GM21515 (cell line): ENCODE results near the gene C14orf132.
"Not testable (repeated sequence)": the region's sequence is repeated elsewhere in the genome, so short reads cannot be mapped to it uniquely, and the experiment has no call there.

ENCODE experiments used
- ATAC-seq: cut with Tn5 transposase; IDR thresholded peaks from one replicate; pipeline ENCODE4 v1.9.1; 2021; ENCODE audit not compliant: unreplicated experiment

The C14orf132 gene

DNA sequence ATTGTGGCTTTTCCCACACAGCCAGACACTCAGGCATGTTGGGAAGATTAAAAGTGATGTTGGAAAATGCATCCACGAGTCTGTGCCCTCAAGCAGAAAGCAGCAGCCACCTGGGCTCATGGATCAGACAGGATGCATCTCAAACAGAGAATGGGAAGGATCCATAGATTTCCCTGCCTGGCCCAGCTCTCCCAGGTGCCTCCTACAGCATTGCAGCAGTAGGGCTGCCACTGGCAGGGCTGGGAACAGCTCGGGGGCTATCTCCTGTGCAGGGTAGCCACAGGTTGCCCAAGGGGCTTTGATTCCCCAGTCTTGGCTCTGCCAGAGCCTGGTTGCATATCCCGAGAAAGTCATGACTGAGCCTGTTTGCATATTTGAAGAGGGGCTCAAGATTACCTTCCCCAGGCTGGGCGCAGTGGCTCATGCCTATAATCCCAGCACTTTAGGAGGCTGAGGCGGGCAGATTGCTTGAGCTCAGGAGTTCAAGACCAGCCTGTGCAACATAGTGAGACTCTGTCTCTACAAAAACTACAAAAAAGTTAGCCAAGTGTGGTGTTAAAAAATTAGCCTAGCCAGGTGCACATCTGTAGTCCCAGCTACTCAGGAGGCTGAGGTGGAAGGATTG is 19.5 kb downstream of the C14orf132 start:
- no peak for ATAC-seq

- no peak for ATAC-seq
Observed at GRCh38 chr14:96059519-96060135, 20.5 kb downstream of the C14orf132 start.

DNA sequence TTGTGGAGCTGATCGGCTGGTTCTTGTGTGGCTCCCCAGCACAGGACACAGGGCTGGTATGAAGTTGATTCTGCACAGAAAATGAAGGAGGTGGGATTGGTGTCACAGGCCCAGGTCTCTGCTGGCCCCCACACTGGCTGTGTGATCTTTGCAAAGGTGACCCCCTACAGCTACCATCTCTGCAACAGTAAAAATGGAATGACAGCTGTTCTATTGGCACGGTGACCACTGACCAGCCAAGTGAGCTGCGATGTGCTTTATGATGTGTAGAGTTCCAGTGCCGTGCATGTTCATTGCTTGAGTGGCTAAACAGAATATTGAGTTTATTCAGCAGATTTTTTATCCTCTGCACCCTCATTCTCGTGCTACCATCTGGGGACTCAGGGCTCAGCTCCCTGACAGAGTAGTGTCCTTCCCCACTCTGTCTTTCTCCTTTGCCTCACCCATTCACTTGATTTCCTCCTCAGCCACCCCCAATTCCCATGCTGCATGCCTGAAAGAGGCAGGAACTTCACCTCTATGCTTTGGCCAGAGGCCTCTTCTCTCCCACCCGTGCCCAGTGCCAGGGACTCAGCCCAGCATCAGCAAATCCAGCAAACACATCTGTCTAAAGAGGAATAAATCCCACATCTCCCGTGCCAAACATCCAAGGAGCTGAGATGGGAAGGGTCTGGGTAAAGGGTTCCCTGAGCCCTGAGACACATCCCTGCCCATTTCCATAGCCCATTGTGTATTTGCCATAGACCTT is 21.2 kb downstream of the C14orf132 start:
- ATAC-seq = no peak

GRCh38 chr14:96062010-96062409 is 22.8 kb downstream of the C14orf132 start:
- no peak for ATAC-seq

GRCh38 chr14:96062506-96062905 is 23.3 kb downstream of the C14orf132 start:
- no peak for ATAC-seq

- ATAC-seq = no peak
Observed at GRCh38 chr14:96064866-96065265, 25.7 kb downstream of the C14orf132 start.

DNA sequence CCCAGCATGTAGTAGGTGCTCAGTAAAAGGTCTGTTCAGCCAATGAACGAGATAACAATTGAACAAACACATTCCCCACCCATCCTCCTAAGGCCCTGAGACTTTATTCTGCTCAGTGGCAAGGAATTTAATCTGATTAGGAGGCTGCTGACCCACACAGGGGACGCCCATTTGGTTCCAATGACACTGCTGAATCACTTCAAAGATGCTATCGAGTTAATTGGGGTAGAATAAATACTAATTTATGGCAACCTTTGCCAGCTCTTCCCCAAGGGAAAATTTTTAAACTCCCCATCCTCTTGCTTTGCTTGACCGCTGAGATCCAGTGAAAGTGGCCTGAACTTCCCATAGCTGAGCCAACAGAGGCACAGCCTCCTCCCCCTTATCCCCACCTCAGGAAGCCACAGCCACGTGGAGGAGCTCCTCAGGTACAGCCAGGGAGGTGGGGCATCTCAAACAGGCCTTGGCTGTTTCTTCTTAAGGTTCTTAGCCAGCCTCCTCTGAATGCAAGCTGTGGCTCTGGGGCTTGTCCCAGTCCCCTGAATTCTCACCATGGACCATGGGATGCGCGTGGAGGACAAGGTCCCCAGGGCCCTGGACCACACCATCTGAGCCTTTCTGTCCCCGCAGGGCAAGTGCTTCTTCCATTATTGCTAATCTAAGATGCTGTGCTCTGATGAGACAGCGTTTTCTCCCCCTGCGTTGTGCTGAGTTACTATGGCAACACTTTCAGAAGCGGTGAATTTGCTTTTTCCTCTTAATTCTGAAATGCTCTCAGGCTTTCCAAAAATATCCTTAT is 26.7 kb downstream of the C14orf132 start:
- ATAC-seq = no peak

DNA sequence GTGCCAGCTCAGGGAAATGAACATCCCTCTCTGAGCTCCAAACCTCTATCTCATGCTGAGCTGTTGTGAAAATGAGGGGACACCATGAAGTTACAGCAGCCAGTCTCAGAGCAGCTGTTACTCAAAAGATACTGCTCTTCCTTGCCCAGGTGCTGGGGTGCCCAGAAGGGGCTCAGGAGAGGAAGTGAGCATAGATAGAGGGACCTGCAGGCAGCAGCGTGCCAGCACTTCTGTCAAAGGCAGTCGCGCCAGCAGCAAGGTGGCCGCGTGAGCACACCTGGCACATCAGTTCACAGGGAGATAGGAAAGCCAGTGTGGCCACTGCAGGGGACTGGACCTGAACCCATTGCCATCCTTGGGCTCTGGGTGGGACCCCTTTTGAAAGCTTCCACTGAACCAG is 27.8 kb downstream of the C14orf132 start:
- ATAC-seq = no peak

- no peak for ATAC-seq
Observed at GRCh38 chr14:96067985-96068930, 29.1 kb downstream of the C14orf132 start.

DNA sequence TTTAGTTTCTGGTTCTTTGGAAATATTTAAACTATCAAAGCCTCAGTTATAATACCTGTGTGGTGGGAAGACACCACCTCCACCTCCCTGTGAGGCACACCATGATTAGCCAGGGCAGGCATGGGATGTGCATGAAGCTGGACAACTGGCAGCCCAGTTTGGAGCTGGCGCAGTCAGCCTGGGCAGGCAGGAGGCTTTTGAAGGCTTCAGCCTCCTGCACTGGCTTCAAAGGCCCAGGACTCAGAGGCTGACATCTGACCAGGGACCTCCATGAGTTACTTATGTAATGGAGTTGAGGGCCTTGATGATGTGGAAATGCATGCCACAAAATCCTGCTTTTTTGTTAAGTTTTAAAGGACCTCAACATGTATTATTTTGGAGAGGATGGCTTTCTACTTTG is 30.3 kb downstream of the C14orf132 start:
- no peak for ATAC-seq

DNA sequence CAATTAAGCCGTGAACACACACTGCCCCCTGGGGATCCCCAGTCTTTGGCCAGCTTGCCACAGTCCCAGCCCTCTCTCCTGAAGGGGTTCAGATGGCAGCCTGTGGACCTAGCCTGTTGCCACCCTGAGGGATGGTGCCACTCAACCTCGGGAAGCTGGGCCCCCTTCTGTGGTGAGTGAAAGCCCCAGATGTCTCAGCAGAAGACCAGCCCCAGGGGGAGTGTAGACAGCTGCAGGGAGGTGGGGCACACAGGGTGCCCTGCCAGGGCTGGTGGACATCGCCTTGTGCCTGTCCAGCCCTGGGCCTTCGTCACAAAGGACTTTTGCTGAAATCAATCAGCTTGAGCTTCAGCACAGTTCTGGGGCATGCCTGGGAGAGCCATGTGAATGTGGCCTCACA is 32.4 kb downstream of the C14orf132 start:
- ATAC-seq = no peak

- no peak for ATAC-seq
Observed at GRCh38 chr14:96072076-96072475, 32.9 kb downstream of the C14orf132 start.

DNA sequence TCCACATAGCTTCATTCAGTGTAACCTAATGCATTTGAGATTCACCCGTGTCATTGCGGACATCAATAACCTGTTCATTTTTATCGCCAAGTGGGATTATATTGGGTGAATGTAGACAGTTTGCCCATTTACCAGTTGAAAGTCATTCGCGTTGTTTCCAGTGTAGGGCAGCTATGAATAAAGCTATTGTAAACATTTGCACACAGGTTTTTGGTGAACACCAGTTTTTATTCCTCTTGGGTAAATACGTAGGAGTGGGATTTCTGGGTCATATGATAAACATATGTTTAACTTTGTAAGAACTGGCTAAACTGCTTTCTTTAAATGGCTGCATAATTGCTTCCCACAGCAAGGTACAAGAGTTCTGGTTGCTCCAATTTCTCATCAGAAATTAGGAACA is 33.6 kb downstream of the C14orf132 start:
- no peak for ATAC-seq

DNA sequence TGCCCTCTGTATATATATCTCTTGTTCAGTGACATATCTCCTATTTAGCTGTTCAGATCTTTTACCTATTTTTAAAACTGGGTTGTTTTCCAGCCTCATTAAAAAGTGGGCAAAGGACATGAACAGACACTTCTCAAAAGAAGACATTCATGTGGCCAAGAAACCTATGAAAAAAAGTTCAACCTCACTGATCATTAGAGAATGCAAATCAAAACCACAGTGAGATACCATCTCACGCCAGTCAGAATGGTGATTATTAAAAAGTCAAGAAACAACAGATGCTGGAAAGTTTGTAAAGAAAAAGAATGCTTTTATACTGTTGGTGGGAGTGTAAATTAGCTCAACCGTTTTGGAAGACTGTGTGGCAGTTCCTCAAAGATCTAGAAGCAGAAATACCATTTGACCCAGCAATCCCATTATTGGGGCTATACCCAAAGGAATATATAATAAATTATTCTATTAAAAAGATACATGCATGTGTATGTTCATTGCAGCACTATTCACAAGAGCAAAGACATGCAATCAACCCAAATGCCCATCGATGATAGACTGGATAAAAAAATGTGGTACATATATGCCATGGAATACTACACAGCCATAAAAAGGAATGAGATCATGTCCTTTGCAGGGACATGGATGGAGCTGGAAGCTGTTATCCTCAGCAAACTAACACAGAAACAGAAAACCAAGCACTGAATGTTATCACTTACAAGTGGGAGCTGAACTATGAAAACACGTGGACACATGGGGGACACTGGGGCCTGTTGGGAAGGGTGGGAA is 34.3 kb downstream of the C14orf132 start:
- not testable (repeated sequence) for ATAC-seq

DNA sequence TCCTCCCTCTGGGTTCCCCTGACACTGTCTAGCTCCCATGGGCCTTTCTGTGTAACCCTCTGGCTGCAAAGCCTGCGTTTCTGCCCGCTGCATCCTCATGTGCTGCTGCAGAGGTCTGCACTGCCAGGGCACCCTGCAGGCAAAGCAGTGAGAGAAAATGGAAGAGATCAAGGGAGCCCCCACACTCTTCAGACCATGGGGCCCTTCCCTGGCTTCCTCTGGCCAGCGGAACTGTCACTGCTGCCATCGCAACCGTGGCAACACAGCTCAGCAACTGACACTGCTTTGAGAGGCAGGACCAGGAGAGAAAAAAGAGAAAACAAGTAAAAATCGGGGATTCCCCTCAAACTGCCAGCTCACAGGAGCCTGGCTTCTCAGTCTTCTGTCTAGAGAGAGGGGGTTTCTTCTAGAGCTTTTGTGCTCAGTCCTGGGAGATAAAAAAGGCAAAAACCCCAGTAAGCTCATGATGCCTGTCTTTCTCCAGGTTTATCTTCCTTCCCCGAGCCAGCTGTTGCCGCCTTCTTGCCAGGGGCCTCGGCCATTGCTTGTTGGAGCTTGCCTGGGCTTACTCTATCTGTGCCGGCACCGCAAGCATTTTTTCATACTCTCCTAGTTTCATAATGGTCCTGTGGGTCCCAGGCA is 38.9 kb downstream of the C14orf132 start:
- no peak for ATAC-seq

DNA sequence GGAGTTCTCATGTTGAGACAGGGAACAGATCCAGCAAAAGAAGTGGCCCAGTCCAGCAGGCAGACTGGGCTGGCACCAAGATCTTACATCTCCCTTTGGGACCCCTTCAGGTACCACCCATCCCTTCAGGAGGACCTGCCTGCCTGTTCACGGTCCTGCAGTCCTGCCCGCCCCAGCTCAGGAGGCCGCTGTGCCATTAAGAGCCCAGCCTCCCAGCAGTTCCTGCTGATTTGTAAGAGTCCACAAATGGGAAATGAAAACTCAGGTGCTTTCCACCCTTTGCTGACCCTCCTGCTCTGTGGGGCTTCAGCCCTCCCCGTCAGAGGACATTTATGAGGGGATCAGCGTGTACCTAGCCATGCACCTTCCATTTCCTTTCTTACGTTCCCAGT is 39.5 kb downstream of the C14orf132 start:
- ATAC-seq = no peak

DNA sequence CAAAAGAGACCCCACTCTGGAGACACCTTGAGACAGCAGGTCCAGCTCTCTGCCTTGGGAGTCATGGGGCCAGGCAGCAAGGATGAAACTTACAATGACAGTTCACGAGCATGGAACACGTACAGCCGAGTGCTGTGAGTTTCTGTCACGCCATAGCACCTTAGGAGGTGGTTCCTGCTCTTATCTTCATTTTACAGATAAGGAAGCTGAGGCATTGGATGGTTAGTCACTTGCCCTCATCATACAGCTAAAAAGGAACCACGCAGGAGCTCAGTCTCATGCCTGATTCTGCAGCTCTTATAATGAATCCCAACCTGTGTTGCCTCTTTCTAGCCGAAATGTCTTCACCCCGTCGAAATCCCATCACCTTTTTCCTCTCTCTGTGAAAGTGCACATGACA is 39.9 kb downstream of the C14orf132 start:
- no peak for ATAC-seq

DNA sequence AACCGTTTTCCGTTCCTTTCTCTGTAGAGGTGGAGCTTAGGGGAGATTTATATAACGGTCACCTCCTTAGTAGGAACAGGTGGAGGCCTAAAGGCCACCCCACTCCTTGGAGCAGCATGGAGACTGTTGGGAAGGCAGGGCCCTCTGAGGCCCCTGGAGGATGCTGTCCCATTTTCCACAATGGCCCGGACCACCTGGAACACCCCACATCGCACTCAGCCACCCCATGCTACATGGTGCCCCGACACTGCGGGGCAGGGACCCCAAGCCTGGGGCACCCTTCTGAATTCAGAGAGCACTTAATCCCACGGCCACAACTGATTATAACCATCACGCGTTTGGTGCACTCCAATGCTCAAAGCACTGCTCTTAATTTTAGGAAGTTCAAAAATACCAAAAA is 41.4 kb downstream of the C14orf132 start:
- ATAC-seq = no peak

DNA sequence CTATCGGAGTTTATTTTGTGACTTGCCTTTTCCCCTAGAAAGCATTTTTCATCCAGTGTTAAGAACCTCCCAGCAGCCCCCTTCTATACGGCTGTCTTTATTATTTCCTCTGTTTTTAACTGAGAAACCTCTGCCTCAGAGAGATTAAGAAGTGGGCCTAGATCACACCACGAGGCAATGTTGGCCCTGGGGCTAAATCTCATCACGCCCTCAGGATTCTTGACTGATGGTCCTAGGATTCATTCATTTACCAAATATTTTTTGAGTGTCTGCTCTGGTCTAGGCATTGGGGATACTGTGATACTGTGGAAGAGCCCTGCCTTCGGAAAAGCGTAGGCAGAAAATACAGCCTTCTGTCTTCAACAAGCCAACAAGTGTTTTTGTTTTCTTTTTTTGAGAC is 42.1 kb downstream of the C14orf132 start:
- ATAC-seq = no peak
